ENCODE measurements around the gene KMT2C. TPM values are rescaled to one million over a fixed set of nuclear protein-coding genes. Genes with fewer than 3 reads are reported as not detected.
"Not testable (repeated sequence)": the region's sequence is repeated elsewhere in the genome, so short reads cannot be mapped to it uniquely, and the experiment has no call there.

Gene KMT2C
- total and polyA plus RNA-seq, 10 of the 15 experiments (the other 5 are each of a cell fraction or from before 2014, with no cell fraction given) = 3.3 to 45.2 (median 19.2) TPM

GRCh38 chr7:152351747-152352146 is 84.1 kb downstream of the KMT2C start:
- CTCF ChIA-PET; DNase-seq (ENCODE audit: low read depth, low spot score): not testable (repeated sequence)
- peaks cover 23% of the 10 kb centered on the region for H3K79me2 ChIP-seq (ENCODE audit: control insufficient read depth, insufficient read depth, low read length)

GRCh38 chr7:152351168-152351567 is 84.6 kb downstream of the KMT2C start:
- DNase-seq (ENCODE audit: low read depth, low spot score) (no peak), ATAC-seq (no peak), FAIRE-seq (no peak)
- intact Hi-C loops (cut with micrococcal nuclease; ENCODE audit: unreplicated experiment) (no loop called here), in situ Hi-C loops (cut with MboI) (no loop called here)
- Histone ChIP-seq H4K20me1 (ENCODE audit: control insufficient read depth, insufficient read depth) (peaks cover 3% of the 10 kb centered on the region; the same call in 1 of the 2 replicates), H2AFZ (ENCODE audit: control insufficient read depth, low read depth, low read length) (no peak overlapping the region), H3K36me3 (ENCODE audit: control insufficient read depth in 2 of 2, insufficient read depth in 2 of 2, low read length in 1 of 2) (peaks cover 0 to 18% of the 10 kb centered on the region in 2 experiments; a peak in 3 of 4 replicates), H3K9me3 (replicated peaks; ENCODE audit: control insufficient read depth, insufficient read depth, low read length) (peaks cover 12% of the 10 kb centered on the region), H3K4me3 (no peak overlapping the region), H3K27ac (ENCODE audit: control insufficient read depth, insufficient read depth) (no peak overlapping the region), H3K4me1 (ENCODE audit: control insufficient read depth, insufficient read depth, low read length) (peaks cover 15% of the 10 kb centered on the region), H3K27me3 (replicated peaks in 1 of 2; ENCODE audit: control insufficient read depth in 2 of 2, insufficient read depth in 2 of 2, low read length in 1 of 2) (no peaks in the 10 kb centered on the region), H3K4me2 (ENCODE audit: control insufficient read depth, insufficient read depth) (no peak overlapping the region), H3K79me2 (ENCODE audit: control insufficient read depth, insufficient read depth, low read length) (peaks cover 27% of the 10 kb centered on the region), H3K9ac (ENCODE audit: control insufficient read depth, insufficient read depth, low read length) (no peak overlapping the region)
- RAD21 ChIA-PET (ENCODE audit: unreplicated experiment) = no interaction called here
- no TSS peak for BruUV-seq (replicated peaks)
- TF ChIP-seq NFYB (IDR thresholded peaks at IDR 0.05; ENCODE audit: insufficient read depth, low read depth, low read length) (no peak), CREB1 (IDR thresholded peaks at IDR 0.05; ENCODE audit: low read depth) (peak; percentile 63; the same call in 1 of the 2 replicates), RUNX3 (IDR thresholded peaks at IDR 0.05; ENCODE audit: low read length) (no peak), BCLAF1 (IDR thresholded peaks at IDR 0.05) (no peak), CREM (IDR thresholded peaks at IDR 0.05; ENCODE audit: low read depth) (0 out of 2 replicates have a peak, but pooled peaks have one; percentile 34), POLR2A (IDR thresholded peaks at IDR 0.05; ENCODE audit: low read depth, low read length) (no peak), CHD2 (IDR thresholded peaks at IDR 0.05; ENCODE audit: borderline replicate concordance, low read depth, low read length) (no peak)
- WGBS (ENCODE audit: insufficient coverage, insufficient replicate concordance, low lambda C conversion rate, missing lambda C conversion rate) = 100% methylated on average over 3 of the region's 3 CpGs
- SMC1A ChIA-PET (ENCODE audit: uncharacterized antibody, unreplicated experiment) = interaction anchor here (0.6 kb wide), 1 partner anchor 359 kb away, joined by 3 read pairs; no protein-coding TSS in a partner anchor
- CTCF ChIA-PET = interaction anchor here (0.6 to 1.5 kb wide), 2 partner anchors 10 to 79 kb away, joined by 3 to 5 read pairs; no protein-coding TSS in a partner anchor
- POLR2A ChIA-PET = interaction anchor here (0.9 kb wide), 1 partner anchor 11 kb away, joined by 4 read pairs; no protein-coding TSS in a partner anchor

More at GRCh38 chr7:152351747-152352146, 84.1 kb downstream of the KMT2C start:
- H2AFZ ChIP-seq (ENCODE audit: control insufficient read depth, low read depth, low read length); H3K4me2 ChIP-seq (ENCODE audit: control insufficient read depth, insufficient read depth); RAD21 ChIA-PET (ENCODE audit: unreplicated experiment); H4K20me1 ChIP-seq (ENCODE audit: control insufficient read depth, insufficient read depth); H3K4me3 ChIP-seq; POLR2A ChIA-PET; ATAC-seq; in situ Hi-C loops (cut with MboI); SMC1A ChIA-PET (ENCODE audit: uncharacterized antibody, unreplicated experiment); FAIRE-seq; H3K27me3 ChIP-seq (replicated peaks in 1 of 2; ENCODE audit: control insufficient read depth in 2 of 2, insufficient read depth in 2 of 2, low read length in 1 of 2); intact Hi-C loops (cut with micrococcal nuclease; ENCODE audit: unreplicated experiment); H3K9ac ChIP-seq (ENCODE audit: control insufficient read depth, insufficient read depth, low read length); H3K27ac ChIP-seq (ENCODE audit: control insufficient read depth, insufficient read depth): not testable (repeated sequence)
- BruUV-seq (replicated peaks) = TSS peak; percentile 20
- Histone ChIP-seq H3K9me3 (replicated peaks; ENCODE audit: control insufficient read depth, insufficient read depth, low read length) (peaks cover 12% of the 10 kb centered on the region), H3K36me3 (ENCODE audit: control insufficient read depth in 2 of 2, insufficient read depth in 2 of 2, low read length in 1 of 2) (peaks cover 0 to 18% of the 10 kb centered on the region in 2 experiments; a peak in 3 of 4 replicates), H3K4me1 (ENCODE audit: control insufficient read depth, insufficient read depth, low read length) (peaks cover 16% of the 10 kb centered on the region)
- 85% methylated on average over 5 of the region's 5 CpGs for WGBS (ENCODE audit: insufficient coverage, insufficient replicate concordance, low lambda C conversion rate, missing lambda C conversion rate)

Measured in GM12878 (cell line).